GM23248 (cell line): ENCODE measurements around the gene ZC3H7A.

Experiments used
- EZH2 ChIP-seq: fragments of 200-600 bp; sonication (generic); IDR thresholded peaks from 2 replicates; pipeline ENCODE4 v1.6.1; 2018; ENCODE audit warnings: antibody characterized with exemption, mild to moderate bottlenecking; ENCODE audit not compliant: insufficient read depth, poor library complexity, severe bottlenecking
- EZH2phosphoT487 ChIP-seq: fragments of 200-600 bp; sonication (generic); IDR thresholded peaks from 2 replicates; pipeline ENCODE4 v1.6.1; 2018; ENCODE audit warnings: antibody characterized with exemption, moderate library complexity, mild to moderate bottlenecking, low read depth; ENCODE audit not compliant: insufficient read depth

GRCh38 chr16:11843861-11844260 lies 46.8 kb upstream of the ZC3H7A start:
- TF ChIP-seq EZH2phosphoT487, result no peak
- TF ChIP-seq EZH2, result no peak
